Spleen (tissue), 11 donors: ENCODE results near the gene ZNF532. TPM values are rescaled to one million over a fixed set of nuclear protein-coding genes. Genes with fewer than 3 reads are reported as not detected.
"Not testable (repeated sequence)": the region's sequence is repeated elsewhere in the genome, so short reads cannot be mapped to it uniquely, and the experiment has no call there.

Source experiments
- DNase-seq: peaks from one replicate; pipeline ENCODE4 v3.0.0-alpha.2; 2020
- H3K27ac ChIP-seq, 8 donors: fragments of 200-600 bp; sonication (generic) in 7 of 8; 1 replicate in 4 of 8; 2 replicates in 4 of 8; pipeline versions ENCODE4 v1.5.0 to v1.8.0; 2016 to 2021; ENCODE audit warnings: inconsistent platforms in 4 of 8, mild to moderate bottlenecking in 4 of 8, moderate library complexity in 1 of 8
- H3K27me3 ChIP-seq, 7 donors: fragments of 200-600 bp; sonication (generic) in 6 of 7; replicated peaks in 1 of 7; 1 replicate in 4 of 7; 2 replicates in 3 of 7; pipeline versions ENCODE4 v1.5.0 to v1.8.0; 2016 to 2021; ENCODE audit warnings: inconsistent platforms in 3 of 7, mild to moderate bottlenecking in 1 of 7
- H3K36me3 ChIP-seq, 6 donors: fragments of 200-600 bp; sonication (generic) in 5 of 6; 1 replicate in 4 of 6; 2 replicates in 2 of 6; pipeline versions ENCODE4 v1.5.0 to v1.8.0; 2016 to 2021; ENCODE audit warnings: inconsistent platforms in 2 of 6
- H3K4me1 ChIP-seq, 6 donors: fragments of 200-600 bp; sonication (generic) in 5 of 6; 1 replicate in 3 of 6; 2 replicates in 3 of 6; pipeline versions ENCODE4 v1.5.0 to v1.8.0; 2016 to 2021; ENCODE audit warnings: inconsistent platforms in 3 of 6
- H3K4me3 ChIP-seq, 8 donors: fragments of 200-600 bp; sonication (generic) in 7 of 8; 1 replicate in 4 of 8; 2 replicates in 4 of 8; pipeline versions ENCODE4 v1.5.0 to v1.8.0; 2016 to 2021; ENCODE audit warnings: inconsistent platforms in 4 of 8, mild to moderate bottlenecking in 4 of 8, moderate library complexity in 2 of 8
- H3K9me3 ChIP-seq, 8 donors: fragments of 200-600 bp; sonication (generic) in 7 of 8; 1 replicate in 4 of 8; 2 replicates in 4 of 8; pipeline versions ENCODE4 v1.5.0 to v1.8.0; 2016 to 2021; ENCODE audit warnings: inconsistent platforms in 4 of 8
- POLR2A ChIP-seq, 3 donors: fragments of 450-650 bp; IDR thresholded peaks; one replicate each; pipeline ENCODE4 v1.5.1; 2017; ENCODE audit warnings: antibody characterized with exemption in 3 of 3, mild to moderate bottlenecking in 1 of 3
- POLR2AphosphoS5 ChIP-seq, 3 donors: sonication (generic); formaldehyde crosslinking; IDR thresholded peaks; one replicate each; pipeline ENCODE4 v1.5.1; 2017; ENCODE audit warnings: antibody characterized with exemption in 3 of 3
- WGBS, 5 donors: extraction: QIAGEN DNeasy Blood & Tissue Kit in 3 of 5; methylation state at CpG; one replicate each; pipeline versions ENCODE4 v1.1.5 to v1.1.7; 2013 to 2018; 5-methylcytosine and 5-hydroxymethylcytosine counted together
- intact Hi-C: fragments of 100-400 bp; cut with DNase I; formaldehyde crosslinking; loops from one replicate; pipeline ENCODE4 v1.15.0; 2023; ENCODE audit warnings: low total_unique reads
- polyA plus RNA-seq, 3 donors: library from polyadenylated mRNA; stranded (reverse); fragments of 200-250 nt; gene quantifications; one replicate each; pipeline ENCODE4 v1.2.1, GENCODE V29; 2013
- total RNA-seq, 7 donors: library from RNA; depleted of rRNA in 3 of 7; stranded (reverse); fragments of >200 nt in 3 of 7; fragmentation: NEBNext Ultra II Directional in 4 of 7; extraction: Animal tissue kit (Norgen Biotek cat#: 25700) in 4 of 7; gene quantifications; one replicate each; pipeline versions ENCODE4 v1.1.0 to v1.2.1, GENCODE V29; 2016 to 2021
- TF ChIP-seq, protein P1 (sequence below), 11 experiments: fragments of 200-600 bp in 7 of 11; fragments of 450-650 bp in 4 of 11; sonication (generic) in 4 of 11; IDR thresholded peaks in 8 of 11; conservative IDR thresholded peaks in 3 of 11; 1 replicate in 7 of 11; 2 replicates in 4 of 11; pipeline versions ENCODE4 v1.4.0 to v1.8.0; 2016 to 2021; ENCODE audit warnings: antibody characterized with exemption in 11 of 11, inconsistent platforms in 4 of 11, mild to moderate bottlenecking in 1 of 11
- donor health status: healthy with polysubstance abuse.
- donor health status: DM: no; HTN: no; CAD: no; lungs with moderate emphysema.
- donor health status: DM: no; HTN: no; CAD: no.
- donor health status: Bipolar disorder and iron deficiency.
- donor health status: healthy.
- donor health status: DM: no; HTN: no; CAD: no.
- donor health status: DM: yes; HTN: yes; CAD: no.

ZNF532 gene
- total and polyA plus RNA-seq, 10 donors: 5.2 to 64.8 (median 42.4) TPM

DNA sequence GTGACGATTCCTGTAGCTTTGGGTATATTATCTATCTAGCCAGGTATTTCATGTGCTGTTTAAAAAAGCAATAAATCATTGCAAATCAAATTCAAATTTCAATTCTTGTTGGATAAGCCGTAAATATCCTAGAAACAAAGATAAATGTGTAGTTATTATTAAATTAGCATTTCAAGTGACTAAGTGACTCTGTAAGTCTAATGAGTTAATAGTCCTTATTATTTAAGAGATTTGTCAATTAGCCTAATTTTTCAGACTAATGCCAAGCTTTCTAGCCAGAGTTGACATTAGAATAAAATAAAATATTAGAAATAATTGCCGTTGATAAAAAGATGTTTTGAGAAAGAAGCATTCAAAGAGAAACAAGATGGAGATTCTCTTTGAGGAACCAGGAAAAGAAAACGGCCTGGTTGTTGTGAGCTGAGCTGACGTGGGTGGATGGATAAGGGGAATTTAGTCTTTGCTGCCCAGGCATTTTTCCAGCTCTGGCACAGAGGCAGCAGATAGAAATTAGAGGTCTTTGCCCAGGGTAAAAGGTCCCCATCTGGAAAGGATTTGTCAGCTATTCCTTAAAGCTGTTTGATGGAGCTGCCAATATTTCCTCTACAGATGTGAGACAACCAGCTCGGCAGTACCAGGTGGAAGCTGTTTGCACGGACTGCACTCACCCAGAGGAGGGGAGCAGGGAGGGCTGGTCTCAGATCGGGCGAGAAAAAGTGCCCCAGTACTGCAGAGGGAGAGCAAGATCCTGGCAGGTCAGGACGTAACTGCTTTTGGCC is 157.7 kb downstream of the ZNF532 start:
- WGBS, 5 donors: 73 to 79% (median 77%) methylated on average over 10 of the region's 10 CpGs
- no peaks in the 10 kb centered on the region for H3K4me1 ChIP-seq
- H3K27me3 ChIP-seq: no peaks in the 10 kb centered on the region
- no peaks in the 10 kb centered on the region for H3K36me3 ChIP-seq
- peak overlapping the region in 5 of 8 donors; percentile 10 to 45 (median 34) for H3K27ac ChIP-seq
- no peak for DNase-seq
- TF ChIP-seq POLR2A (IDR thresholded peaks at IDR 0.05) (no peak), POLR2AphosphoS5 (IDR thresholded peaks at IDR 0.05) (no peak)
- TF ChIP-seq, protein P1, sequence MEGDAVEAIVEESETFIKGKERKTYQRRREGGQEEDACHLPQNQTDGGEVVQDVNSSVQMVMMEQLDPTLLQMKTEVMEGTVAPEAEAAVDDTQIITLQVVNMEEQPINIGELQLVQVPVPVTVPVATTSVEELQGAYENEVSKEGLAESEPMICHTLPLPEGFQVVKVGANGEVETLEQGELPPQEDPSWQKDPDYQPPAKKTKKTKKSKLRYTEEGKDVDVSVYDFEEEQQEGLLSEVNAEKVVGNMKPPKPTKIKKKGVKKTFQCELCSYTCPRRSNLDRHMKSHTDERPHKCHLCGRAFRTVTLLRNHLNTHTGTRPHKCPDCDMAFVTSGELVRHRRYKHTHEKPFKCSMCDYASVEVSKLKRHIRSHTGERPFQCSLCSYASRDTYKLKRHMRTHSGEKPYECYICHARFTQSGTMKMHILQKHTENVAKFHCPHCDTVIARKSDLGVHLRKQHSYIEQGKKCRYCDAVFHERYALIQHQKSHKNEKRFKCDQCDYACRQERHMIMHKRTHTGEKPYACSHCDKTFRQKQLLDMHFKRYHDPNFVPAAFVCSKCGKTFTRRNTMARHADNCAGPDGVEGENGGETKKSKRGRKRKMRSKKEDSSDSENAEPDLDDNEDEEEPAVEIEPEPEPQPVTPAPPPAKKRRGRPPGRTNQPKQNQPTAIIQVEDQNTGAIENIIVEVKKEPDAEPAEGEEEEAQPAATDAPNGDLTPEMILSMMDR (IDR thresholded peaks at IDR 0.05 in 8 of 11, conservative IDR thresholded peaks at IDR 0.05 in 3 of 11): no peak
- intact Hi-C loops: no loop called here
- peaks cover 0 to 12% (median 1%) of the 10 kb centered on the region in 8 donors for H3K9me3 ChIP-seq
- no peak overlapping the region for H3K4me3 ChIP-seq

DNA sequence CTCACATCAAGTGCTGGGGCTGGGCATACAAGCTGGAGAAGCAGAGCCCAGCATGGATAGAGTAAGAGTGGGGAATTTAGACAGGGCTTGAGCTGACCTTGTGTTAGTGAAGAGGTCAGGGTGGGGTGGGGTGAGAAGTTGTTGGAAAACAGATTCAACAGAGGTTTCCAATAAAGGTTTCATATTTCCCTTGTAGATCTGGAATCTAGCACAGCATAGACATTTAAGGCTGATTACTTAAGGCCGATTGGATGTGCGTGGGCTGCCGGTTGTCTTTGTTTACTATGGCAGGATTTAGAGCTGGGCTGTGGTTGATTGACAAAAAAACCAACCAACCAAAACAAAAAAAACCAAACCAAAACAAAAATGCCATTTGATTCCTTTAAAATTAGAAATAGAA is 160.2 kb downstream of the ZNF532 start:
- WGBS, 5 donors: 74 to 88% (median 77%) methylated on average over 3 of the region's 3 CpGs
- intact Hi-C loops: no loop called here
- Histone ChIP-seq H3K9me3 (peaks cover 0 to 4% (median 0%) of the 10 kb centered on the region in 8 donors), H3K27ac (peak overlapping the region in 7 of 8 donors; percentile 1 to 40 (median 21)), H3K27me3 (no peaks in the 10 kb centered on the region), H3K4me1 (no peaks in the 10 kb centered on the region), H3K4me3 (no peak overlapping the region), H3K36me3 (no peaks in the 10 kb centered on the region)
- TF ChIP-seq POLR2AphosphoS5 (IDR thresholded peaks at IDR 0.05) (no peak), POLR2A (IDR thresholded peaks at IDR 0.05) (no peak)
- TF ChIP-seq, protein P1 (IDR thresholded peaks at IDR 0.05 in 8 of 11, conservative IDR thresholded peaks at IDR 0.05 in 3 of 11): no peak
- DNase-seq: no peak

DNA sequence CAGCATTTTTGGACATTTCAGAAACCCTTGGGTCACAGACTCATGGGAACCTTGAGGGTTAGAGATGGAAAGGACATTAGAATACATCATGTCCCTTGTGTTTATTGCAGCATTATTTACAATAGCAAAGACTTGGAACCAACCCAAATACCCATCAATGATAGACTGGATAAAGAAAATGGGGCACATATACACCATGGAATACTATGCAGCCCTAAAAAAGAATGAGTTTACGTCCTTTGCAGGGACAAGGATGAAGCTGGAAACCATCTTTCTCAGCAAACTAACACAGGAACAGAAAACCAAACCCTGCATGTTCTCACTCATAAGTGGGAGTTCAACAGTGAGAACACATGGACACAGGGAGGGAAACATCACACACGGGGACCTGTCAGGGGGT is 160.9 kb downstream of the ZNF532 start:
- WGBS, 5 donors: 89 to 98% (median 94%) methylated on average over 2 of the region's 2 CpGs
- intact Hi-C loops, H3K4me1 ChIP-seq, H3K4me3 ChIP-seq, H3K36me3 ChIP-seq, H3K27me3 ChIP-seq, H3K9me3 ChIP-seq, DNase-seq: not testable (repeated sequence)
- H3K27ac ChIP-seq: peak overlapping the region in 5 of 8 donors; percentile 1 to 32 (median 12)

GRCh38 chr18:59026364-59026763 is 161.7 kb downstream of the ZNF532 start:
- H3K4me1 ChIP-seq: no peaks in the 10 kb centered on the region
- no peak overlapping the region for H3K4me3 ChIP-seq
- TF ChIP-seq, protein P1 (IDR thresholded peaks at IDR 0.05 in 8 of 11, conservative IDR thresholded peaks at IDR 0.05 in 3 of 11): no peak
- no peak for TF ChIP-seq POLR2A (IDR thresholded peaks at IDR 0.05)
- TF ChIP-seq POLR2AphosphoS5 (IDR thresholded peaks at IDR 0.05): no peak
- no peak for DNase-seq
- no peak overlapping the region for H3K27ac ChIP-seq
- H3K9me3 ChIP-seq: peaks cover 0 to 4% (median 0%) of the 10 kb centered on the region in 8 donors
- 82 to 89% (median 87%) methylated on average over 6 of the region's 6 CpGs for WGBS, 5 donors
- H3K36me3 ChIP-seq: no peaks in the 10 kb centered on the region
- intact Hi-C loops: no loop called here
- H3K27me3 ChIP-seq: no peaks in the 10 kb centered on the region
